Measurements from ENCODE around the gene DPP7.
"Not testable (repeated sequence)": the region's sequence is repeated elsewhere in the genome, so short reads cannot be mapped to it uniquely, and the experiment has no call there.

DPP7 gene

GRCh38 chr9:137069508-137070091, 44.9 kb downstream of the DPP7 start:
- no peak for DNase-seq

- DNase-seq, result no peak
Measured at GRCh38 chr9:137068539-137069507, 45.7 kb downstream of the DPP7 start.

- DNase-seq, result peak; percentile 66
Measured at GRCh38 chr9:137067860-137068538, 46.5 kb downstream of the DPP7 start.

- DNase-seq, result no peak
Measured at GRCh38 chr9:137066096-137066861, 48.3 kb downstream of the DPP7 start.

- no peak for DNase-seq
Measured at GRCh38 chr9:137065336-137065967, 49.1 kb downstream of the DPP7 start.

- DNase-seq, result no peak
Measured at GRCh38 chr9:137064880-137065164, 49.7 kb downstream of the DPP7 start.

GRCh38 chr9:137064027-137064879, 50.3 kb downstream of the DPP7 start:
- peak; percentile 48 for DNase-seq

GRCh38 chr9:137063311-137064026, 51.1 kb downstream of the DPP7 start:
- no peak for DNase-seq

- not testable (repeated sequence) for DNase-seq
Measured at GRCh38 chr9:137062798-137063197, 51.7 kb downstream of the DPP7 start.

GRCh38 chr9:137062384-137062783, 52.1 kb downstream of the DPP7 start:
- no peak for DNase-seq
